HEK293 (cell line): ENCODE measurements around the gene CLEC16A.

Source experiments
- RBAK ChIP-seq: fragments of 450-650 bp; formaldehyde crosslinking; IDR thresholded peaks from 2 replicates; pipeline ENCODE4 v1.5.1; 2016; ENCODE audit warnings: missing biosample characterization, missing genetic modification characterization
- ZNF114 ChIP-seq: fragments of 450-650 bp; formaldehyde crosslinking; IDR thresholded peaks from 2 replicates; pipeline ENCODE4 v1.5.0; 2017; ENCODE audit warnings: missing biosample characterization, missing genetic modification characterization
- ZNF174 ChIP-seq: fragments of 450-650 bp; formaldehyde crosslinking; IDR thresholded peaks from 2 replicates; pipeline ENCODE4 v1.5.0; 2017; ENCODE audit warnings: missing biosample characterization, mild to moderate bottlenecking, missing genetic modification characterization
- ZNF549 ChIP-seq: fragments of 450-650 bp; IDR thresholded peaks from 2 replicates; pipeline ENCODE4 v1.5.1; 2018; ENCODE audit warnings: missing biosample characterization, missing genetic modification characterization, mild to moderate bottlenecking, inconsistent platforms, moderate library complexity
- ZSCAN30 ChIP-seq: fragments of 450-650 bp; IDR thresholded peaks from 2 replicates; pipeline ENCODE4 v1.5.1; 2018; ENCODE audit warnings: missing biosample characterization, mild to moderate bottlenecking, missing genetic modification characterization, moderate library complexity
- TF ChIP-seq, protein P1 (sequence below): fragments of 450-650 bp; formaldehyde crosslinking; IDR thresholded peaks from 2 replicates; pipeline ENCODE4 v1.5.1; 2016; ENCODE audit warnings: missing biosample characterization, missing genetic modification characterization

DNA sequence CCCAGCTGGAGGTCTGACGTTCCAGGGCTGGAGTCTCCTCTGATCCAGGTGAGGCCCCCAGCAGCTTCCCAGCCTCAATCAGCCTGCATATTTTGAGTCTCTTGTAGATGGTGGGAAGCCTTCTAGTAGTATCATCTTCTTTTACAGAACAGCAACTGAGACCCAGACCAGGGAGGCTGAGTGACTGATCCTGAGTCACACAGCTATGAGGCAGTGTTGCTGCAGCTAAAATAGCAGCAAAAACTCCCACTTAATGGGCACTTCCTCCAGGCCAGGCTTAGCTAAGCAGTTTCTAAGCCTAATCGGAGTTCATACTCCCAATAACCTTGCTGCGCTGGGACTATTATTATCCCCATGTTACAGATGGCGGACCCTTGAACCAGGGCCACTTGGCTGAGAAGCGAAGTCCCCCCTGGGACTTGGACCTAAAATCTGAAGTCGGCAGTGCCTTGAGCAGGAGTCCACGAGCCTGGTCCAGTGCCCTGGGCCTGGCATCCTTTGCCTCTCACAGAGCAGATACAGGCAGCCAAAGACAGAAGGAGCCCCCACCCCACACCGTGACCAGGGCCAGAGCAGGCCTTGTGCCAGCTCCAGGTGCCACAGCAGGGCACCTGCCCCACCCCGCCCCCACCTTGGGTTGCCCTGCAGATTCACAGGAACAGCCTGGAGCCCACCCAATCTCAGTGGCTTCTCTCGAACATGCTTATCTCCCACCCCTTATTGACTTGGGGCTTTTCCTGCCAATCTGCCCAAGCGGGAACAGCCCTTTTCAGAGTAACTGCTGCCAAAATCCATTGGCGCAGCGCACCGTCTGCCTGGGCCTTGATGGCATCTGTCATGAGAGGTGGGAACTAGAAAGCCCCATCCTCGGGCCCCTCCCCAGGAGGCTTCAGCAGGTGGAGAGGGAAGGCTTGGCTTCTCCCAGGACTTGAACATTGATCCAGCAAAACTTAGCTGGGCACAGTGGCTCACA lies 246.5 kb downstream of the CLEC16A start:
- TF ChIP-seq, protein P1, sequence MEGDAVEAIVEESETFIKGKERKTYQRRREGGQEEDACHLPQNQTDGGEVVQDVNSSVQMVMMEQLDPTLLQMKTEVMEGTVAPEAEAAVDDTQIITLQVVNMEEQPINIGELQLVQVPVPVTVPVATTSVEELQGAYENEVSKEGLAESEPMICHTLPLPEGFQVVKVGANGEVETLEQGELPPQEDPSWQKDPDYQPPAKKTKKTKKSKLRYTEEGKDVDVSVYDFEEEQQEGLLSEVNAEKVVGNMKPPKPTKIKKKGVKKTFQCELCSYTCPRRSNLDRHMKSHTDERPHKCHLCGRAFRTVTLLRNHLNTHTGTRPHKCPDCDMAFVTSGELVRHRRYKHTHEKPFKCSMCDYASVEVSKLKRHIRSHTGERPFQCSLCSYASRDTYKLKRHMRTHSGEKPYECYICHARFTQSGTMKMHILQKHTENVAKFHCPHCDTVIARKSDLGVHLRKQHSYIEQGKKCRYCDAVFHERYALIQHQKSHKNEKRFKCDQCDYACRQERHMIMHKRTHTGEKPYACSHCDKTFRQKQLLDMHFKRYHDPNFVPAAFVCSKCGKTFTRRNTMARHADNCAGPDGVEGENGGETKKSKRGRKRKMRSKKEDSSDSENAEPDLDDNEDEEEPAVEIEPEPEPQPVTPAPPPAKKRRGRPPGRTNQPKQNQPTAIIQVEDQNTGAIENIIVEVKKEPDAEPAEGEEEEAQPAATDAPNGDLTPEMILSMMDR = no peak
- no peak for TF ChIP-seq ZNF114 (tag by site-specific recombination)
- no peak for TF ChIP-seq ZNF174 (tag by site-specific recombination)
- TF ChIP-seq RBAK (tag by site-specific recombination) = no peak
- TF ChIP-seq ZSCAN30 (tag by site-specific recombination) = no peak
- TF ChIP-seq ZNF549 (tag by site-specific recombination) = no peak
